Left renal pelvis (tissue), 4 donors: Measurements from ENCODE around the gene JCAD. TPM values are rescaled to one million over a fixed set of nuclear protein-coding genes. Genes with fewer than 3 reads are reported as not detected.
A peak's percentile ranks its signal among the peaks of the same experiment; 100 is the strongest.
"Not testable (repeated sequence)": the region's sequence is repeated elsewhere in the genome, so short reads cannot be mapped to it uniquely, and the experiment has no call there.

Source experiments
- DNase-seq, 4 donors: peaks; one replicate each; pipeline ENCODE4 v3.0.0-alpha.2; 2013; ENCODE audit warnings: low read depth in 4 of 4, low spot score in 3 of 4
- polyA plus RNA-seq, 4 donors: library from polyadenylated mRNA; unstranded; fragments of 120-200 nt; gene quantifications; one replicate each; pipeline ENCODE4 v1.2.1, GENCODE V29; 2013; ENCODE audit not compliant: insufficient read length in 4 of 4

The JCAD gene
- polyA plus RNA-seq, 4 donors = 23.8 to 68.2 (median 31.5) TPM

DNA sequence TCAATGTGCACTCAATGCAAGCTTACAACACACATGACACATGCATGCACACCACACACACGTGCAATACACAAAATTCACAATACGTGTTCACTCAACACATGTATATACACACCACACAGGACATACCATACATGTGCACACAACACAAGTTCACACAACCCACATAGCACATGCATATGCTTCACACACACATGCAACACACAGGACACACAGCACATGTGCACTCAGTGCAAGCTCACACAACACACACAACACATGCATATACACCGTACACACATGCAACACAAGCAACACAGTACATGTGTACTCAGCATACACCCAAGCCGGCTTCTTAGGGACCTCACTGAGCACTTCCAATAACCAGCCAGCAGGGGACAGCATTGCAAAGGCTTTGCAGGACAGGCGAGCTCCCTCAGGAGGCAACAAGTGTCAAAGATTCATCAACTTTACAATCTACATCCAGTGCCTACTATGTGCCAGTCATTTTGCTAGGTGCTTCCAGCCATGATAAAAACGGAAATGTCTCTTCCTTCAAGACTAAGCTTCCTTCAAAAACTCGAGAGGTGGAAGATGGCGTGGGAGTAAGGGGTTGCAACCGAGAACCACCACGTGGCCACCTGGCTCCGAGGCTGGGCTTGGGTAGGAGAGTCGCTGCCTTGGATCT is 61.1 kb downstream of the JCAD start:
- DNase-seq = peak in 3 of 4 donors; percentile 62 to 65 (median 64)

DNA sequence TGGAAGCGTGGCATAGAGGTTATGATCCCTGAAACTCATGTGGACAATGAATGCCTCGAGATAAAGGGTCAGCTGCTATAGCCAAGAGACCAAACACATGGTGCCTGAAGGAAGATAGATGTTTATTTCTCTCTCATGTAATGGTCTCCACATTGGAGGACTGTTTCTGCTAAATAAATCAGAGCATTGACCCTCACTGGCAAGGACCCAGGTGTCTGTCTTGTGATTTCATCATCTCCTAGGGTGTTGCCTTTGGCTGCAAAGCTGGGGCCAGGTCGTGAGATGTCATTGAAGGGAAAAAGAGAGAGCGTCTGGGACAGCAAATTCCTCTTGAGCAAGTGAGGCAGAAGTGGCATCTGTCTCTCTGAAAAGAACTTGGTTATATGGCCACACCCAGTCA is 64.6 kb downstream of the JCAD start:
- DNase-seq = no peak

- DNase-seq = no peak
These were observed 66.0 kb downstream of the JCAD start for GRCh38 chr10:29993319-29993915.

DNA sequence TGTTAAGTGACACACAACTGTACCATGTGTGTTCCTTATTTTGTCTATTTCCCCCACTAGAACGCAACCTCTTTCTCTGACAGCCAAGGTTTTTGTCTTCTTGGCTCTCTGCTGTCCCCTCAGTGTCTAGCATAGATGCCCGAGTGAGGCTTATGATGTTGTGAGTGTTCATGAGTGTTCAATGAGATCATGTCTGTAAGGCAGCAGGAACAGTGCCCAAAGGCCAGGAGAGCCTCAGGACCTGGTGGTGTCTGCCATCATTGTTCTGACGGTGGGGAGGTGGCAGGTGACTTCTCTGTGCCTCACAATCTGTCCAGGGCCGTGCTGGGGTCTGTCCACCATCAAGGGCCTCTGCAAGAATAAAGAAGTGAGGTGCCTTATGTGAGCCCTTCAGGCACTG is 66.5 kb downstream of the JCAD start:
- no peak for DNase-seq

DNA sequence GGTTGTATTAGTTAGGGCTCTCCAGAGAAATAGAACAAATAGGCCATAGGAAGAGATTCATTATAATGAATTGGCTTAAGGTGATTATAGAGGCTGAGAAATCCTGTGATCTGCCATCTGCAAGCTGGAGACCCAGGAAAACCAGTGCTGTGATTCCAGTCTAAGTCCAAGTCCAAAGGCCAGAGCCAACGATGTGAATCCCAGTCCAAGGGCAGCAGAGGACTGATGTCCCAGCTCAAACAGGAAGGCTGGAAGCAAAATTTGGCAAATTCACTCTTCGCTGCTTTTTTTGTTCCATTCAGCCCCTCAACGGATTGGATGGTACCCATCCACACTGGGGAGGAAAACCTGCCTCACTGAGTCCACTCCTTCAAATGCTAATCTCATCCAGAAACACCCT is 68.0 kb downstream of the JCAD start:
- DNase-seq = no peak

DNA sequence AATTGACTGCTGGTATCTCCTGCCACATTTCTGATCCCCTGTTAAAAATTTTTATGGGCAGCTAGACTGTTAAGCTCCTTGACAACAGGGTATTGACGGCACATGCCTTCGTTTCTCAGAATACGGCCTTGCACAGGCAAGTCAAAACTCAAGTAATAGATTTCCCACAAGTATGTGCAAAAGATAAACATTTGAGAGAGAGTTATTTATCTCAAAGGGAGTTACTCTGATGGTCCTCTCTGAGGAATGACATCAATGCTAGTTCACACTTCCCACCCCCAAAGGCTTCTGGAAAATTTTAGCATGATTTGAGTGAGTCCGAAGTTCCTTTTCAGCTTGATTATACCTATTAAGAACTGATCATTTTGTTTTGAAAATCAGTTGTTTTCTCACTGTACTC is 71.9 kb downstream of the JCAD start:
- DNase-seq = no peak

DNA sequence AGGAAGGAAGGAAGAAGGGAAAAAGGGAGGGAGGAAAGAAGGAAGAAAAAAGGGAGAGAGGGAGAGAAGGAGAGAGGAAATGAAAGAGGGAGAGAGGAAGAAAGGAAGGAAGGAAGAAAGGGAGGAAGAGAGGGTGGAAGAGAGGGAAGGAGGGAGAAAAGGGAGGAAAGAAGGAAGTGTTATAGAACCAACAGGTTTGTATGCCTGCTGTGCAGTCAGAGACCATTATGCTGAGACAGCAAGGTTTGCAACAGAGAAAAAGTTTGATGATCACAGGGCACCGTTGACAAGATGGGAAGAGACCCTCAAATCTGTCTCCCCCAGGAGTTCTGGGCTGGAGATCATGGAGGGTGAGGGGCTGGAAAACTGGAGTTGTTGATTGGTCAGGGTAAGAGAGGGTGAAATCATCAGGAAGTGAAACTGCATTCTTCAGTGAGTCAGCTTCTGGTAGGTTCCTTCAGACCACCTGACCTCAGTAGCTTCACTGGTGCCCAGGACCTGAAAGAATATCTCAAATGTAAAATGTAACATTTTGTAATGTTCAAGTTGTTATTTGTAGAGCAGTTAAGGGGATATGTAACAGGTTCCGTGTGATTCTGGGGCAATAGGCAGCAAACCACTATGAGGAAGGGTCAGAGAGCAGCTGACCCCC is 76.3 kb downstream of the JCAD start:
- DNase-seq = no peak

GRCh38 chr10:29981510-29981909 is 77.9 kb downstream of the JCAD start:
- no peak for DNase-seq

GRCh38 chr10:29980084-29980483 is 79.3 kb downstream of the JCAD start:
- DNase-seq = no peak

- DNase-seq = not testable (repeated sequence)
These were observed 80.0 kb downstream of the JCAD start for GRCh38 chr10:29979421-29979779.

DNA sequence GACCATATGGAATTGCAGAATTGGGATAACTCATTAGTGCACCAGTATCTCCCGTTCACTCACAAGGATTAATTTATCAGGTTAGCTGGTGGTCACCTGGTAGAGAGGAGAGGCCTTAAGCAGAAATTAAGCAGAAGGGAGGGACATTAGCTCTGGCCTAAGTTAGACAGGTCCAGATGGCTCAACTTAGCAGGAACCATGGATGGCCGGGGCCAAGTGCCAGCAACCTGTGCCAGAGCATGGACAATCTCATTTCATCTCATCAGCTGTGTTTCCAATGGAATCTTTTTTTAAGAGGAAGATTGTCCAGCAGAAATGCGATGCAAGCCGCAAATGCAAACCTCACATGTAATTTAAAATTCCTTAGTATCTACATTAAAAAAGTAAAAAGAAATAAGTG is 82.2 kb downstream of the JCAD start:
- DNase-seq = no peak

- DNase-seq = no peak
These were observed 83.3 kb downstream of the JCAD start for GRCh38 chr10:29976134-29976533.

DNA sequence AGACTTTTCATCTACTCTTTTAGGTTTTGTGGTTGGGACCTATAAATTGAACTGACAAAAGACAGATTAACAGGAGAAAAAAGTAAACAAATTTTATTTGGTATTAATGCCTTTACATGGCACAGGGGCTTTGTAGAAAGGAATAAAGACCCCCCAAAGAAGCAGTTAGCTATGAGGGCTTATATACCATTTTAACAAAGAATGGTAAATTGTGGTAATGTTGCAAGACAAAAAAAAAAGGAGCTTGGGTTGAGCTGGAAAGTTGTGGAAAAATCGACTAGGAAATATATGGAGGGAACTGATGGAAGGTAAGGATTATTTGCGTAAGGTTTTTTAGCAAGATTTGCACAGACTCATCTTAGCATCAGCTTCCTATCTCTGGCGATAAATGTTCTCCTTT is 84.6 kb downstream of the JCAD start:
- no peak for DNase-seq

- DNase-seq = no peak
These were observed 85.5 kb downstream of the JCAD start for GRCh38 chr10:29973921-29974320.

- no peak for DNase-seq
These were observed 88.8 kb downstream of the JCAD start for GRCh38 chr10:29970576-29970975.

GRCh38 chr10:29970012-29970396 is 89.4 kb downstream of the JCAD start:
- no peak for DNase-seq

DNA sequence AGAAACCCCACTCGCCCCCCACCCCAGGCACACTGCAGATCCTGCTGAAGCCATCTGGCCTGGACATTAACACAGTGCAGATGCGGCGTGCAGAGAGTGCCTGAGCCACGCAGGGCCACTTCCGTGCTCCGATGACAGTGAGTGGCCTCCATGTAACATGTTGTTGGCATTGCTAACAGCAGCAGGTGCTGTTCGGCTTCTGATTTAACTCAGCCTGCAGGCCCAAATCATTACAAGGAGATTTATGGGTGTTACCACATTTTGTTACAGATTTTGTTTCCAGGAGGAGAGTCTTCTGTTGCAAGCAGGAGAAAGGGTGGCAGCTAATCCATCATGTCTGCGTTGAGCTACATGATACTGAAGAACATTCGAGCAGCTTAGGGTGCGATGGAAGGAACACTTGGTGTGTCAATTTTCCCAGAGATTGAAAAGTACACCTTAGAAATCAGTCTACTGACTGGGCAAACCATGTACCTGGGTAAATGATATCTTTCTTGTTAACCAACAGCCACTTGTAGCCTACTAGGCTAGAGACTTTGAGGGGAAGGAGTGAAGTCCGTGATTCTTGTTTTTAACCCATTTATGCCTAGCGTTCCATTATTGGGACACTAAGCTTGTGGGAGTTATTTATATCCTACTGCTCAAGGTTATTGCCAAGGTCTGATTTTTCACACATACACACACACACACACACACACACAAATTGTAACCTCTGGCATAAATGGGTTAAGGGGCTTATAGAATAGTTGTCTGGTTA is 90.0 kb downstream of the JCAD start:
- no peak for DNase-seq

DNA sequence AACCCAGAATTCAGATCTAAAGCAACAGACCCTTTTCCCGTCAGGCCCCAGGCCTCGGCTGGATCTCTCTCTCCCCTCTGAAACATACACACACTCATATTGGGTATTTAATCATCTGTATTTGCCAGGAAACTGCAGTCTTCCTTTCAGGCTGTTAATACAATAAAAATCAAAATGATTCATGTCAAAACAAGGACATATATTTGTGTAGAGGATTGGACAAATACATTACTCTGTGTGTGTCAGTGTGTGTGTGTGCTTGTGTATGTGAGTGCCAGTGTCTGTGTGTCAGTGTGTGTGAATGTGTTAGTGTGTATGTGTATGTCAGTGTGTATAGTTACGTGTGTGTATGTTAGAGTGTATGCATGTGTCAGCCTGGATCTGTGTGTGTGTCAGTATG is 90.8 kb downstream of the JCAD start:
- no peak for DNase-seq

GRCh38 chr10:29966269-29966668 is 93.1 kb downstream of the JCAD start:
- DNase-seq = no peak
